K562 (cell line): Measurements from ENCODE around the gene CHST8. TPM values are rescaled to one million over a fixed set of nuclear protein-coding genes. Genes with fewer than 3 reads are reported as not detected.

Source experiments
- ATAC-seq: fragments of 200-7000 bp; cut with Tn5 transposase; 3 replicates; pipeline ENCODE4 v1.9.1; 2020; ENCODE audit warnings: moderate library complexity
- BruUV-seq: library from RNA; stranded (reverse); fragments of 400-500 nt; replicated peaks from 2 replicates; lab custom pipeline; 2021; lab: Mats Ljungman, UMichigan
- CTCF ChIA-PET: fragments of 300-600 bp; formaldehyde crosslinking; extraction: SDS; loops from one replicate; lab custom pipeline; 2021; ENCODE audit warnings: low intra/inter-chr PET ratio; lab: Yijun Ruan, JAX
- POLR2A ChIA-PET: fragments of 300-600, 350-650 bp; sonication (Branson Sonifier 250); formaldehyde crosslinking; extraction: SDS; loops from one replicate; lab custom pipeline; 2021; ENCODE audit warnings: antibody characterized with exemption, inconsistent platforms; lab: Yijun Ruan, JAX
- DNase-seq, 4 experiments: peaks; one replicate each; pipeline versions ENCODE4 v3.0.0 to v3.0.0-alpha.2; 2011 to 2018; ENCODE audit warnings: low spot score in 3 of 4, mixed read lengths in 3 of 4; ENCODE audit errors: extremely low read depth in 1 of 4
- FAIRE-seq: peaks from 2 replicates; lab custom pipeline; 2011; peaks lifted over from hg19 to GRCh38; lab: Jason Lieb, UNC
- H2AFZ ChIP-seq: 2 replicates; pipeline ENCODE4 v1.6.0; 2011; ENCODE audit warnings: low read depth, low read length, control low read depth, inconsistent platforms
- H3K27ac ChIP-seq: fragments of 200-600 bp; 3 replicates; pipeline ENCODE4 v1.8.0; 2011; ENCODE audit warnings: low read depth, mild to moderate bottlenecking, control low read depth, inconsistent platforms, low read length, moderate library complexity, mixed read lengths; ENCODE audit errors: extremely low read depth
- H3K27me3 ChIP-seq, 2 experiments: fragments of 300-600 bp in 1 of 2; 2 replicates in 1 of 2; 3 replicates in 1 of 2; pipeline versions ENCODE4 v1.6.0 to v1.8.0; 2011; ENCODE audit warnings: inconsistent platforms in 2 of 2, low read length in 2 of 2, mild to moderate bottlenecking in 1 of 2, mixed read lengths in 1 of 2, moderate library complexity in 1 of 2; ENCODE audit not compliant: control insufficient read depth in 2 of 2, insufficient read depth in 2 of 2
- H3K36me3 ChIP-seq: fragments of 300-600 bp; 3 replicates; pipeline ENCODE4 v1.8.0; 2011; ENCODE audit warnings: mild to moderate bottlenecking, low read length, inconsistent platforms; ENCODE audit not compliant: control insufficient read depth, insufficient read depth
- H3K4me1 ChIP-seq, 2 experiments: fragments of 200-600 bp in 1 of 2; replicated peaks in 1 of 2; 2 replicates in 1 of 2; 3 replicates in 1 of 2; pipeline versions ENCODE4 v1.5.1 to v1.8.0; 2011; ENCODE audit warnings: inconsistent platforms in 2 of 2, low read length in 2 of 2, mild to moderate bottlenecking in 1 of 2, mixed read lengths in 1 of 2, moderate library complexity in 1 of 2; ENCODE audit not compliant: control insufficient read depth in 2 of 2, insufficient read depth in 2 of 2
- H3K4me2 ChIP-seq: 2 replicates; pipeline ENCODE4 v1.6.1; 2011; ENCODE audit warnings: low read length, control low read depth, inconsistent platforms, mixed read lengths; ENCODE audit not compliant: insufficient read depth
- H3K4me3 ChIP-seq: fragments of 200-600 bp; sonication (generic), shearing (Covaris generic); 2 replicates; pipeline ENCODE4 v1.5.1; 2016; ENCODE audit warnings: control low read depth, inconsistent platforms
- H3K79me2 ChIP-seq: fragments of 200-600 bp; 3 replicates; pipeline ENCODE4 v1.8.0; 2011; ENCODE audit warnings: low read length, inconsistent platforms; ENCODE audit not compliant: control insufficient read depth, insufficient read depth
- H3K9ac ChIP-seq, 2 experiments: 2 replicates each; pipeline versions ENCODE4 v1.6.0 to v1.6.1; 2011; ENCODE audit warnings: low read depth in 2 of 2, low read length in 2 of 2, control low read depth in 1 of 2, inconsistent platforms in 1 of 2, mild to moderate bottlenecking in 1 of 2, mixed read lengths in 1 of 2; ENCODE audit not compliant: insufficient read depth in 1 of 2
- H3K9me1 ChIP-seq: one replicate; pipeline ENCODE4 v1.6.0; 2011; ENCODE audit warnings: inconsistent platforms, mild to moderate bottlenecking, low read length, moderate library complexity; ENCODE audit not compliant: control insufficient read depth, insufficient read depth
- H3K9me3 ChIP-seq: replicated peaks from 2 replicates; pipeline ENCODE4 v1.5.1; 2011; ENCODE audit warnings: low read depth, low read length, inconsistent platforms; ENCODE audit not compliant: control insufficient read depth, insufficient read depth
- H4K20me1 ChIP-seq: replicated peaks from 2 replicates; pipeline ENCODE4 v1.6.1; 2011; ENCODE audit warnings: low read length, inconsistent platforms, mixed read lengths; ENCODE audit not compliant: control insufficient read depth, insufficient read depth
- COPS2 ChIP-seq: fragments of 450-650 bp; conservative IDR thresholded peaks from 2 replicates; pipeline ENCODE4 v1.6.1; 2016; ENCODE audit warnings: mild to moderate bottlenecking, moderate library complexity
- GATAD2B ChIP-seq: fragments of 450-650 bp; IDR thresholded peaks from 2 replicates; pipeline ENCODE4 v1.6.1; 2017; ENCODE audit warnings: mild to moderate bottlenecking, borderline replicate concordance
- GTF2F1 ChIP-seq: IDR thresholded peaks from 2 replicates; pipeline ENCODE4 v1.6.1; 2011; ENCODE audit warnings: low read depth, low read length, improper control_type of control experiment
- KDM1A ChIP-seq, 2 experiments: fragments of 450-650 bp; IDR thresholded peaks; 2 replicates each; pipeline ENCODE4 v1.6.1; 2016; ENCODE audit warnings: mild to moderate bottlenecking in 2 of 2
- MEF2A ChIP-seq: IDR thresholded peaks from 2 replicates; pipeline ENCODE4 v1.6.1; 2011; ENCODE audit warnings: low read depth, mild to moderate bottlenecking, low read length, moderate library complexity; ENCODE audit not compliant: control insufficient read depth
- SAFB ChIP-seq: fragments of 200-400 bp; formaldehyde crosslinking; IDR thresholded peaks from 2 replicates; pipeline ENCODE4 v1.6.1; 2017; ENCODE audit warnings: low read depth, low read length, borderline replicate concordance
- STAT6 ChIP-seq: sonication (generic); formaldehyde crosslinking; IDR thresholded peaks from 2 replicates; pipeline ENCODE4 v1.8.1; 2023; ENCODE audit warnings: mild to moderate bottlenecking, missing genetic modification reagents
- TAF7 ChIP-seq: fragments of 450-650 bp; IDR thresholded peaks from 2 replicates; pipeline ENCODE4 v1.6.1; 2016; ENCODE audit warnings: missing genetic modification characterization, missing compliant biosample characterization
- YY1 ChIP-seq, 3 experiments: IDR thresholded peaks; 2 replicates each; pipeline ENCODE4 v1.6.1; 2011; ENCODE audit warnings: low read length in 2 of 3, mild to moderate bottlenecking in 2 of 3, moderate library complexity in 2 of 3, borderline replicate concordance in 1 of 3, control low read depth in 1 of 3, low read depth in 1 of 3; ENCODE audit not compliant: insufficient read depth in 3 of 3, insufficient replicate concordance in 2 of 3, control insufficient read depth in 1 of 3, insufficient read length in 1 of 3; ENCODE audit errors: extremely low read depth in 1 of 3
- ZNF165 ChIP-seq: fragments of 250-450 bp; sonication (Bioruptor Pico); IDR thresholded peaks from 2 replicates; pipeline ENCODE4 v1.4.0; 2020; ENCODE audit warnings: borderline replicate concordance
- WGBS: fragments of 100-300 bp; shearing (Covaris generic); methylation state at CpG from one replicate; pipeline ENCODE4 v1.1.6; 2016; ENCODE audit warnings: low coverage, mixed read lengths; ENCODE audit not compliant: insufficient coverage; ENCODE audit errors: missing lambda C conversion rate; 5-methylcytosine and 5-hydroxymethylcytosine counted together
- in situ Hi-C: fragments of 300-500 bp; cut with MboI; formaldehyde crosslinking; loops from 4 replicates; pipeline ENCODE4 v1.15.0; 2018; ENCODE audit warnings: inconsistent platforms, mixed read lengths
- intact Hi-C: fragments of 100-400 bp; cut with micrococcal nuclease; formaldehyde crosslinking; loops from 2 replicates; pipeline ENCODE4 v1.14.2; 2022
- polyA plus RNA-seq, 8 experiments: library from polyadenylated mRNA; depleted of rRNA in 4 of 8; stranded (reverse) in 5 of 8; unstranded in 3 of 8; fragments of >200 nt; fragmentation: Nextera tagmentation in 2 of 8; fragmentation: Illumina TruSeq in 1 of 8; extraction: Ambion mirVana in 2 of 8; extraction: Trizol in 1 of 8; gene quantifications; 2 replicates each; pipeline versions ENCODE4 v1.2.1 to v1.2.3, GENCODE V29; 2011 to 2014; ENCODE audit warnings: inconsistent platforms in 1 of 8, missing spikeins in 1 of 8
- total RNA-seq, 7 experiments: library from RNA; depleted of rRNA in 6 of 7; stranded (reverse); fragments of >200 nt in 6 of 7; fragmentation: Illumina TruSeq in 2 of 7; extraction: Trizol in 2 of 7; gene quantifications; 2 replicates each; pipeline versions ENCODE4 v1.2.1 to v1.2.3, GENCODE V29; 2011 to 2021; ENCODE audit warnings: low replicate concordance in 1 of 7

Gene CHST8
- total and polyA plus RNA-seq, 9 of the 15 experiments (the other 6 are each of a cell fraction or from before 2014, with no cell fraction given) = 0.11 TPM; not detected in 8

- in situ Hi-C loops = no loop called here
These were observed 183.6 kb downstream of the CHST8 start for GRCh38 chr19:33805313-33805712.

More at GRCh38 chr19:33805313-33805712, 183.6 kb downstream of the CHST8 start:
- no peak overlapping the region for H3K27ac ChIP-seq
- CTCF ChIA-PET = no interaction called here
- H3K9me3 ChIP-seq = no peaks in the 10 kb centered on the region
- peaks cover 0 to 4% of the 10 kb centered on the region in 2 experiments; a peak in 1 of 5 replicates for H3K4me1 ChIP-seq
- POLR2A ChIA-PET = interaction anchor here (0.6 to 0.8 kb wide), 2 partner anchors 8 to 665 kb away, joined by 3 to 5 read pairs; partner anchors contain the start of gene KCTD15
- no TSS peak for BruUV-seq
- peaks cover 79% of the 10 kb centered on the region; the same call in 2 of the 3 replicates for H3K36me3 ChIP-seq
- H3K4me2 ChIP-seq = no peak overlapping the region
- DNase-seq (no peak), FAIRE-seq (no peak), ATAC-seq (no peak)
- H3K9me1 ChIP-seq = no peaks in the 10 kb centered on the region
- H3K9ac ChIP-seq = no peak overlapping the region
- no peak overlapping the region for H2AFZ ChIP-seq
- no peaks in the 10 kb centered on the region; the same call in 2 of the 3 replicates for H3K79me2 ChIP-seq
- no peak overlapping the region for H3K4me3 ChIP-seq
- H4K20me1 ChIP-seq = no peaks in the 10 kb centered on the region
- 90% methylated on average over 3 of the region's 3 CpGs for WGBS
- no peaks in the 10 kb centered on the region for H3K27me3 ChIP-seq
- intact Hi-C loops = no loop called here
- no peak for TF ChIP-seq YY1 (IDR thresholded peaks at IDR 0.05; ENCODE audit: borderline replicate concordance in 1 of 3, control insufficient read depth in 1 of 3, extremely low read depth in 1 of 3, insufficient read depth in 3 of 3, insufficient read length in 1 of 3, insufficient replicate concordance in 2 of 3, low read depth in 1 of 3, low read length in 2 of 3)
- TF ChIP-seq GTF2F1 = no peak
- TF ChIP-seq SAFB = no peak
- TF ChIP-seq TAF7 (tag) = no peak
- TF ChIP-seq STAT6 (CRISPR knock-in tag) = no peak
- no peak for TF ChIP-seq MEF2A
- no peak for TF ChIP-seq ZNF165 (CRISPR knock-in tag)
- no peak for TF ChIP-seq GATAD2B
- no peak for TF ChIP-seq COPS2
- no peak for TF ChIP-seq KDM1A (IDR thresholded peaks at IDR 0.05)
- TF ChIP-seq, all 486 proteins: peak for 0
